SK-N-MC (cell line): ENCODE measurements around the gene SLC4A2.

Experiments
- EZH2 ChIP-seq: fragments of 200-600 bp; sonication (generic); IDR thresholded peaks from one replicate; pipeline ENCODE4 v1.6.1; 2017; ENCODE audit warnings: antibody characterized with exemption
- FOXP2 ChIP-seq: optimal IDR thresholded peaks from 2 replicates; pipeline ENCODE3; 2011; ENCODE audit warnings: mild to moderate bottlenecking, moderate library complexity; ENCODE audit not compliant: insufficient read depth; ENCODE audit errors: extremely low read length, control extremely low read depth
- POLR2AphosphoS5 ChIP-seq: IDR thresholded peaks from 2 replicates; pipeline ENCODE4 v1.6.1; 2012; ENCODE audit warnings: mild to moderate bottlenecking, low read depth, low read length, borderline replicate concordance

DNA sequence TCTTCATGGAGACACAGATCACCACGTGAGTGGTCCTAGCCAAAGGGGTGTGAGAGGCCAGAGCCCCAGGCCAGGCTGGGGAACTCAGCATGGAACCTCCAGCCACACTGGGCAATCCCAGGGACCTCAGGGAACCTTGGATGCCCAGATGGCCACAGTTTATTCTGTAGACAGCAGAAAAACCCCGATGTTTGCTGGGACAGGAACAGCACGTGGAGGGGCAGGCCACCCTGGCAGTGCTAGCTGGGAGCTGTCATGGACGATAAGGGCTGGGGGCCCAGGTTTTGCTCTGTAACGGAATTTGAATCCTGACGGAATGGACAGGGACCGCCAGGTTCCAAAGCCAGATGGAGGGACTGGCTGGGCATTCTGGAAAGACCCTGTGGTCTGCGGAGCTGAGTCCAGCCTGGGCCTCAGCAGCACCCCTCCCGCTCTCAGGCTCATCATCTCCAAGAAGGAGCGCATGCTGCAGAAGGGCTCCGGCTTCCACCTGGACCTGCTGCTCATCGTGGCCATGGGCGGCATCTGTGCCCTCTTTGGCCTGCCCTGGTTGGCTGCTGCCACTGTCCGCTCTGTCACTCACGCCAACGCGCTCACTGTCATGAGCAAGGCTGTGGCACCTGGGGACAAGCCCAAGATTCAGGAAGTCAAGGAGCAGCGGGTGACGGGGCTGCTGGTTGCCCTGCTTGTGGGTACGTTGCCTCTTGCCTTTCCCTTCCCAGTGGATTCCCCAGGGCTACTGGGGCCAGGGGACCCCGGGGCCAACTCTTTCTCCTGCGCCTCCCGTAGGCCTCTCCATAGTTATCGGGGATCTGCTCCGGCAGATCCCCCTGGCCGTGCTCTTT is 15.7 kb downstream of the SLC4A2 start:
- TF ChIP-seq POLR2AphosphoS5 (no peak), EZH2 (no peak), FOXP2 (no peak)
